ENCODE results near the gene IRF3.

- TF ChIP-seq CTCF (conservative IDR thresholded peaks at IDR 0.05; ENCODE audit: low read depth, low read length) (no peak), CEBPB (IDR thresholded peaks at IDR 0.05; ENCODE audit: low read depth, low read length) (no peak), POLR2A (IDR thresholded peaks at IDR 0.05; ENCODE audit: low read depth, low read length) (no peak), RFX5 (IDR thresholded peaks at IDR 0.05; ENCODE audit: low read depth, low read length) (no peak), MAFK (IDR thresholded peaks at IDR 0.05; ENCODE audit: low read depth, low read length) (no peak), BHLHE40 (IDR thresholded peaks at IDR 0.05; ENCODE audit: low read depth, low read length) (no peak), RCOR1 (IDR thresholded peaks at IDR 0.05; ENCODE audit: insufficient replicate concordance, low read length) (no peak), USF2 (IDR thresholded peaks at IDR 0.05; ENCODE audit: low read depth, low read length) (no peak), NFE2L2 (IDR thresholded peaks at IDR 0.05; ENCODE audit: low read depth, low read length) (no peak), SMC3 (IDR thresholded peaks at IDR 0.05; ENCODE audit: low read depth, low read length) (no peak), FOS (IDR thresholded peaks at IDR 0.05; ENCODE audit: low read depth, low read length) (no peak), RAD21 (IDR thresholded peaks at IDR 0.05; ENCODE audit: low read length) (no peak), CHD1 (IDR thresholded peaks at IDR 0.05; ENCODE audit: low read depth, low read length) (no peak), MXI1 (IDR thresholded peaks at IDR 0.05; ENCODE audit: borderline replicate concordance, low read depth, low read length) (no peak)
These were observed 3.9 kb upstream of the IRF3 start for GRCh38 chr19:49669516-49669915.

Measured in IMR-90 (cell line).